A673 (cell line): ENCODE results near the gene MITF. TPM values are rescaled to one million over a fixed set of nuclear protein-coding genes. Genes with fewer than 3 reads are reported as not detected.

Experiments
- BruUV-seq: library from RNA; stranded (reverse); fragments of 400-500 nt; replicated peaks from 2 replicates; lab custom pipeline; 2021; lab: Mats Ljungman, UMichigan
- CTCF ChIA-PET: fragments of 300-600 bp; sonication (Branson Sonifier 250); formaldehyde crosslinking; loops from one replicate; lab custom pipeline; 2022; ENCODE audit warnings: antibody characterized with exemption; lab: Charles Lee
- POLR2A ChIA-PET: fragments of 300-600 bp; sonication (Branson Sonifier 250); formaldehyde crosslinking; loops from one replicate; lab custom pipeline; 2022; ENCODE audit warnings: antibody characterized with exemption; ENCODE audit not compliant: low non-redundant PET; lab: Charles Lee
- DNase-seq: peaks from one replicate; pipeline ENCODE4 v3.0.0-alpha.2; 2015; ENCODE audit warnings: low spot score
- H3K27ac ChIP-seq: fragments of 200-600 bp; sonication (generic); 2 replicates; pipeline ENCODE4 v1.5.1; 2016; ENCODE audit warnings: mixed run types, low read depth, mild to moderate bottlenecking, mixed read lengths, antibody characterized with exemption, low read length; ENCODE audit not compliant: poor library complexity, severe bottlenecking
- H3K27me3 ChIP-seq: fragments of 200-600 bp; sonication (generic); replicated peaks from 2 replicates; pipeline ENCODE4 v1.6.1; 2017; ENCODE audit warnings: mixed run types, low read depth, mild to moderate bottlenecking, mixed read lengths, antibody characterized with exemption, low read length; ENCODE audit not compliant: insufficient read depth, poor library complexity
- H3K36me3 ChIP-seq: fragments of 200-600 bp; sonication (generic); 2 replicates; pipeline ENCODE4 v1.6.1; 2016; ENCODE audit warnings: mixed run types, mild to moderate bottlenecking, mixed read lengths, antibody characterized with exemption, low read length; ENCODE audit not compliant: insufficient read depth, poor library complexity, severe bottlenecking
- H3K4me1 ChIP-seq: fragments of 200-600 bp; sonication (generic); 2 replicates; pipeline ENCODE4 v1.6.1; 2017; ENCODE audit warnings: mixed run types, mild to moderate bottlenecking, mixed read lengths, antibody characterized with exemption, low read length; ENCODE audit not compliant: insufficient read depth, poor library complexity, severe bottlenecking
- H3K4me3 ChIP-seq: fragments of 200-600 bp; sonication (generic); 2 replicates; pipeline ENCODE4 v1.5.1; 2016; ENCODE audit warnings: low read depth, mixed run types, mild to moderate bottlenecking, mixed read lengths, low read length; ENCODE audit not compliant: poor library complexity, severe bottlenecking
- H3K9me3 ChIP-seq: fragments of 200-600 bp; sonication (generic); 2 replicates; pipeline ENCODE4 v1.6.1; 2016; ENCODE audit warnings: mixed run types, low read depth, mild to moderate bottlenecking, mixed read lengths, antibody characterized with exemption, low read length; ENCODE audit not compliant: poor library complexity, severe bottlenecking
- EZH2 ChIP-seq: fragments of 200-600 bp; sonication (generic); IDR thresholded peaks from 2 replicates; pipeline ENCODE4 v1.6.1; 2017; ENCODE audit warnings: borderline replicate concordance, low read depth, mild to moderate bottlenecking, mixed read lengths, antibody characterized with exemption, low read length; ENCODE audit not compliant: poor library complexity, severe bottlenecking
- intact Hi-C: fragments of 100-400 bp; cut with micrococcal nuclease; formaldehyde crosslinking; loops from one replicate; pipeline ENCODE4 v1.10.0; 2022; ENCODE audit not compliant: unreplicated experiment
- total RNA-seq: library from RNA; stranded (reverse); gene quantifications from 2 replicates; pipeline ENCODE4 v1.2.3, GENCODE V29; 2021
- TF ChIP-seq, protein P1 (sequence below): fragments of 300-800, 200-600 bp; sonication (generic); conservative IDR thresholded peaks from 2 replicates; pipeline ENCODE4 v1.5.1; 2017; ENCODE audit warnings: low read depth, mild to moderate bottlenecking, antibody characterized with exemption, low read length, moderate library complexity, mixed read lengths

The MITF gene
- total RNA-seq, 1 experiment from 2014 or later, result 0.52 TPM

DNA sequence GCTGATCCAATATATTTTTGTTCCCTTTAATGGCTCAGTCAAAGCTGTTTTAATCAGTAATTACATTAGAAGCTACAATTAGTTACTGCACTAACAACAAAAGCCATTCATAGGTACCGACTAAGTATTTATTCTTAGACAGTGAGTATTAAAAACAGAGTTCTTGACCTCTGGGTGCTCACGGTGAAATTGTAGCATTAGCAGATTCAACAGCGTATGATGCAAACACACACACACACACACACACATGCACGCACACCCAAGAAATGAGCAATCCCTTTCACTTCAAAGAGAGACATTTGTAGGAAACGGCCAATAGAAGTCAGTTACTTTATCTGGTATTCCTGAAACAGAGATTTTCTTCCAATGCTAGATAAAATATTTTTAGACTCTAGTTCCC, 27.0 kb upstream of the MITF start:
- H3K4me1 ChIP-seq, result no peaks in the 10 kb centered on the region
- H3K36me3 ChIP-seq, result no peaks in the 10 kb centered on the region
- no peaks in the 10 kb centered on the region for H3K9me3 ChIP-seq
- BruUV-seq, result no TSS peak
- ChIA-PET POLR2A (interaction anchor here (0.7 kb wide), 1 partner anchor 167 kb away, joined by 5 read pairs; no protein-coding TSS in a partner anchor), CTCF (no interaction called here)
- TF ChIP-seq EZH2, result no peak
- TF ChIP-seq, protein P1, sequence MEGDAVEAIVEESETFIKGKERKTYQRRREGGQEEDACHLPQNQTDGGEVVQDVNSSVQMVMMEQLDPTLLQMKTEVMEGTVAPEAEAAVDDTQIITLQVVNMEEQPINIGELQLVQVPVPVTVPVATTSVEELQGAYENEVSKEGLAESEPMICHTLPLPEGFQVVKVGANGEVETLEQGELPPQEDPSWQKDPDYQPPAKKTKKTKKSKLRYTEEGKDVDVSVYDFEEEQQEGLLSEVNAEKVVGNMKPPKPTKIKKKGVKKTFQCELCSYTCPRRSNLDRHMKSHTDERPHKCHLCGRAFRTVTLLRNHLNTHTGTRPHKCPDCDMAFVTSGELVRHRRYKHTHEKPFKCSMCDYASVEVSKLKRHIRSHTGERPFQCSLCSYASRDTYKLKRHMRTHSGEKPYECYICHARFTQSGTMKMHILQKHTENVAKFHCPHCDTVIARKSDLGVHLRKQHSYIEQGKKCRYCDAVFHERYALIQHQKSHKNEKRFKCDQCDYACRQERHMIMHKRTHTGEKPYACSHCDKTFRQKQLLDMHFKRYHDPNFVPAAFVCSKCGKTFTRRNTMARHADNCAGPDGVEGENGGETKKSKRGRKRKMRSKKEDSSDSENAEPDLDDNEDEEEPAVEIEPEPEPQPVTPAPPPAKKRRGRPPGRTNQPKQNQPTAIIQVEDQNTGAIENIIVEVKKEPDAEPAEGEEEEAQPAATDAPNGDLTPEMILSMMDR, result no peak
- H3K27ac ChIP-seq, result no peak overlapping the region
- H3K4me3 ChIP-seq, result no peak overlapping the region
- no peaks in the 10 kb centered on the region for H3K27me3 ChIP-seq
- no peak for DNase-seq
- intact Hi-C loops, result no loop called here

DNA sequence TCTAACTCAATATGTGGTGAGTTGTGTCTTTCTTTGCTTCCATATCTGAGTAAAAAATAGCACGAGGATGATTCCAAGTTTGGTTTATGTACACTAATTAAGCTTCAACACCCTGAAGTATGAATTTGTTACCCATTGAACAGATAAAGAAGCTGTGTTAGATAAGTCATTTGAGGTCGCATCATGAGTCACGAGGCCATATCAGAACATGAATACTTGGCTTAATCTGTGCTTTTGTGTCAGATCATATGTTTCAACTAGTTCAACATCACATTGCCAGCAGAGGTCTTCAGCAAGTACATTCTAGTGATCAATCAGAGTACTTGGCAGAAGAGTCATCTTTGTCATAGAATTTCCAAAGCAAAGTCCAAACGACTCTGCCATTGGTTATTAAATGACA, 26.3 kb upstream of the MITF start:
- Histone ChIP-seq H3K27me3 (no peaks in the 10 kb centered on the region), H3K36me3 (no peaks in the 10 kb centered on the region), H3K9me3 (no peaks in the 10 kb centered on the region), H3K4me3 (no peak overlapping the region), H3K4me1 (no peaks in the 10 kb centered on the region), H3K27ac (no peak overlapping the region)
- ChIA-PET CTCF (no interaction called here), POLR2A (no interaction called here)
- intact Hi-C loops, result no loop called here
- no TSS peak for BruUV-seq
- no peak for DNase-seq
- TF ChIP-seq EZH2, result no peak
- TF ChIP-seq, protein P1, result no peak

DNA sequence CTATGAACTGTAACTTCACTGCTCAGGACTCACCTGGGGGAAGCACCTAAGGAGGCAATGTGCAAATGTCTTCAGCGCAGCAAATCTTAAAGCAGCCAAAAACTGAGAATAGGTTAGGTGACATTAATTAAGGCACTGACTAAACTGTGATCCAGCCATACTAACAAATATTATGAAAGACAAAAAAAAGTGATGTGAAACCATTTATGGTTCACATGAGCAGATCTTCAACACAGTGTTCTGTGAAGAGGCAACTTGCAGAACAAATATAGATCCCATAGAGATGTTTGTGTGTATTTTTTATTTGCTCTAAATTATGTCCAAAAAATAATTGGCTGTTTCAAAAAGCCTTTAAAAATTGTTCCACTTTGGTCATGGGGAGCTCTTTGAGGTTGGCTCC, 24.1 kb upstream of the MITF start:
- no peak for DNase-seq
- no peak overlapping the region for H3K4me3 ChIP-seq
- H3K4me1 ChIP-seq, result no peaks in the 10 kb centered on the region
- no peaks in the 10 kb centered on the region for H3K27me3 ChIP-seq
- no TSS peak for BruUV-seq
- intact Hi-C loops, result no loop called here
- ChIA-PET POLR2A (no interaction called here), CTCF (no interaction called here)
- TF ChIP-seq, protein P1, result no peak
- TF ChIP-seq EZH2, result no peak
- H3K36me3 ChIP-seq, result no peaks in the 10 kb centered on the region
- no peaks in the 10 kb centered on the region for H3K9me3 ChIP-seq
- no peak overlapping the region for H3K27ac ChIP-seq
